ENCODE measurements around the gene CLCN1.

The CLCN1 gene

GRCh38 chr7:143362131-143363015 lies 46.5 kb downstream of the CLCN1 start, which contains the start of gene FAM131B:
Gene FAM131B (minus strand): TSS chr7:143362713. CDS start chr7:143362603, 110 bp downstream.
- DNase-seq: peak in 40 of 56 donors; percentile 32 to 73 (median 56)

- peak in 4 of 56 donors; percentile 9 to 70 (median 62) for DNase-seq
Measured at GRCh38 chr7:143363016-143363937, 47.4 kb downstream of the CLCN1 start.

- no peak for DNase-seq
Measured at GRCh38 chr7:143367972-143368371, 52.1 kb downstream of the CLCN1 start.

- no peak for DNase-seq
Measured at GRCh38 chr7:143368387-143368786, 52.5 kb downstream of the CLCN1 start.

- no peak for DNase-seq
Measured at GRCh38 chr7:143369678-143370651, 54.1 kb downstream of the CLCN1 start.

GRCh38 chr7:143372070-143372469 lies 56.2 kb downstream of the CLCN1 start:
- DNase-seq: peak in 51 of 56 donors; percentile 14 to 90 (median 74)

GRCh38 chr7:143373255-143373794 lies 57.4 kb downstream of the CLCN1 start:
- no peak for DNase-seq

- no peak for DNase-seq
Measured at GRCh38 chr7:143374561-143374960, 58.6 kb downstream of the CLCN1 start.

- no peak for DNase-seq
Measured at GRCh38 chr7:143375298-143376034, 59.6 kb downstream of the CLCN1 start.

- no peak for DNase-seq
Measured at GRCh38 chr7:143376396-143376795, 60.5 kb downstream of the CLCN1 start.

- peak in 3 of 56 donors; percentile 42 to 60 (median 48) for DNase-seq
Measured at GRCh38 chr7:143379611-143380259, 63.8 kb downstream of the CLCN1 start.

- DNase-seq: peak in 54 of 56 donors; percentile 14 to 92 (median 72)
Measured at GRCh38 chr7:143380260-143380645, 64.3 kb downstream of the CLCN1 start.

- peak in 55 of 56 donors; percentile 25 to 97 (median 77) for DNase-seq
Measured at GRCh38 chr7:143380646-143381426, 64.9 kb downstream of the CLCN1 start, which contains the start of gene ZYX. Gene ZYX (plus strand): TSS chr7:143381345. CDS start chr7:143381572, 227 bp downstream.

GRCh38 chr7:143381427-143382125 lies 65.7 kb downstream of the CLCN1 start:
- DNase-seq: peak in 38 of 56 donors; percentile 12 to 73 (median 40)

GRCh38 chr7:143382126-143382790 lies 66.3 kb downstream of the CLCN1 start:
- no peak for DNase-seq

GRCh38 chr7:143382791-143383641 lies 67.1 kb downstream of the CLCN1 start:
- no peak for DNase-seq
